Hematopoietic multipotent progenitor cell treated with erythropoietin and hydrocortisone succinate and interleukin-3 and kit ligand, for 6 days (in vitro differentiated cells): ENCODE results near the gene PCID2.
"Not testable (repeated sequence)": the region's sequence is repeated elsewhere in the genome, so short reads cannot be mapped to it uniquely, and the experiment has no call there.

Experiments
- DNase-seq: peaks from one replicate; pipeline ENCODE4 v3.0.0-alpha.2; 2015

Gene PCID2

GRCh38 chr13:113208421-113209335, at the start of gene PCID2:
Gene PCID2, minus strand, starts transcription at chr13:113208669. Its CDS starts 35 bp downstream, at chr13:113208634.
- DNase-seq, result peak; percentile 95

GRCh38 chr13:113257908-113258307, 49.4 kb upstream of the PCID2 start:
- not testable (repeated sequence) for DNase-seq

GRCh38 chr13:113252516-113253095, 44.1 kb upstream of the PCID2 start:
- no peak for DNase-seq

- peak; percentile 17 for DNase-seq
Observed at GRCh38 chr13:113245849-113246796, 37.7 kb upstream of the PCID2 start.

GRCh38 chr13:113243847-113244246, 35.4 kb upstream of the PCID2 start:
- DNase-seq, result no peak

GRCh38 chr13:113241623-113242022, 33.2 kb upstream of the PCID2 start:
- DNase-seq, result not testable (repeated sequence)

- DNase-seq, result no peak
Observed at GRCh38 chr13:113239986-113240385, 31.5 kb upstream of the PCID2 start.

GRCh38 chr13:113239357-113239756, 30.9 kb upstream of the PCID2 start:
- no peak for DNase-seq

- DNase-seq, result peak; percentile 59
Observed at GRCh38 chr13:113238536-113238935, 30.1 kb upstream of the PCID2 start.

- DNase-seq, result no peak
Observed at GRCh38 chr13:113233101-113233500, 24.6 kb upstream of the PCID2 start.

GRCh38 chr13:113232208-113233003, 23.9 kb upstream of the PCID2 start:
- DNase-seq, result no peak

- DNase-seq, result no peak
Observed at GRCh38 chr13:113231306-113232207, 23.1 kb upstream of the PCID2 start.

GRCh38 chr13:113229791-113230190, 21.3 kb upstream of the PCID2 start:
- no peak for DNase-seq

GRCh38 chr13:113229161-113229560, 20.7 kb upstream of the PCID2 start:
- DNase-seq, result no peak

- no peak for DNase-seq
Observed at GRCh38 chr13:113226873-113227450, 18.5 kb upstream of the PCID2 start.

GRCh38 chr13:113225515-113225914, 17.0 kb upstream of the PCID2 start:
- DNase-seq, result no peak

- peak; percentile 41 for DNase-seq
Observed at GRCh38 chr13:113224486-113224885, 16.0 kb upstream of the PCID2 start.

GRCh38 chr13:113223070-113223469, 14.6 kb upstream of the PCID2 start:
- DNase-seq, result no peak

GRCh38 chr13:113220877-113221276, 12.4 kb upstream of the PCID2 start:
- no peak for DNase-seq

GRCh38 chr13:113220141-113220598, 11.7 kb upstream of the PCID2 start:
- peak; percentile 95 for DNase-seq
